Measurements from ENCODE around the gene NOM1.
A peak's percentile ranks its signal among the peaks of the same experiment; 100 is the strongest.
"Not testable (repeated sequence)": the region's sequence is repeated elsewhere in the genome, so short reads cannot be mapped to it uniquely, and the experiment has no call there.

The NOM1 gene

DNA sequence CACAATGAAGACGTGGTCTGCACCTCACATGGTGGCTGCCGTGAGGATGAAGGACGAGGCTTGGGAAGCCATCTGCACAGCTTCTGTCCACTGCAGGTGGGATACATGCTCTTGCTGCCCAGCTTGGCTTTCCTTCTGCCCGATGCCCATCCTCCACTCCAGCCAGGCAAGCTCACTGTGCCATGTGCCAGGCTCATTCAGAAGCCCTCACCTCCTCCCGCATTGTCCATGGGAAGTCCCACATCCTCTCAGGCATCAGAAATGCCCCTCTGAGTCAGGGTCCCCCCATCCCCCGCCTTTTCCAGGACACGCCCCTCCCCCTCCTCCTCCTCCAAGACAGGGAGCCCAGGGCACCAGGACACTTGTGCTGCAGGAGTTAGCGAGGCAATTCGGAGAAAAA is 4.6 kb upstream of the NOM1 start:
- TF ChIP-seq CTCF (IDR thresholded peaks at IDR 0.05) (no peak), ZFX (IDR thresholded peaks at IDR 0.05; ENCODE audit: borderline replicate concordance) (no peak)
- no peak overlapping the region for H3K27ac ChIP-seq

- 0 out of 2 replicates have a peak overlapping the region, but pooled peaks have one; percentile 10 for H3K27ac ChIP-seq
- no peak for TF ChIP-seq ZFX (IDR thresholded peaks at IDR 0.05; ENCODE audit: borderline replicate concordance)
- no peak for TF ChIP-seq CTCF (IDR thresholded peaks at IDR 0.05)
Observed at GRCh38 chr7:156947120-156947843, 2.2 kb upstream of the NOM1 start.

DNA sequence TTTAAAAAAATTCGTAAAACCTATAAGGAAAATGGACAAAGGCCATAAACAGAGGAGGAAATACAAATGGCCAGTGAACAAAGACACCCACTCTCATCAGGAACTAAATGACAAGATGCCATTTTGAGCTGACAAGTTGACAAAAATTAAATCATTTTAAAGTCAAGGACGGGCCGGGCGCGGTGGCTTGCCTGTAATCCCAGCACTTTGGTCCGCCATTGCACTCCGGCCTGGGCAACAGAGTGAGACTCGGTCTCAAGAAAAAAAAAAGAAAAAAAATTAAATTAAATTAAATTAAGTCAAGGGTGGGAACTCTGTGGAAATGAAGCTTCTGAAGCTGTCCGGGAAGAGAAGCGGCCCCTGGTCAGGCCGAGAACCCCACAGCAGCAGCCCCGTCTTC is 1.2 kb upstream of the NOM1 start:
- no peak overlapping the region for H3K27ac ChIP-seq
- TF ChIP-seq CTCF (IDR thresholded peaks at IDR 0.05) = no peak
- TF ChIP-seq ZFX (IDR thresholded peaks at IDR 0.05; ENCODE audit: borderline replicate concordance) = no peak

- H3K27ac ChIP-seq = peak overlapping the region; percentile 71
- TF ChIP-seq CTCF (IDR thresholded peaks at IDR 0.05) = no peak
- TF ChIP-seq ZFX (IDR thresholded peaks at IDR 0.05; ENCODE audit: borderline replicate concordance) = no peak
Observed at GRCh38 chr7:156950381-156950858, 908 bp downstream of the NOM1 start.

DNA sequence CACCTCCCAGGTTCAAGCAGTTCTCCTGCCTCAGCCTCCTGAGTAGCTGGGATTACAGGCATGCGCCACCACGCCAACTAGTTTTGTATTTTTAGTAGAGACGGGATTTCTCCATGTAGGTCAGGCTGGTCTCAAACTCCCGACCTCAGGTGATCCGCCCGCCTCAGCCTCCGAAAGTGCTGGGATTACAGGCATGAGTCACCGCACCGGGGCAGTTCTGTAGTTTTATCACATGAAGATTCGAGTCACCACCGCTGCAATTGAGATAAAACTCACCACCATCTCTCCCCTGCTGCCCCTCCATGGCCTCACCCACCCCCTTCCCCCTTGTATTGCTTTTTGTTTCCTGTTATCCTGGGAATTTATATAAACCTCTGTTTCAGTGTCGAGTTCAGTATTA is 3.7 kb downstream of the NOM1 start:
- H3K27ac ChIP-seq = not testable (repeated sequence)

- TF ChIP-seq ZFX (IDR thresholded peaks at IDR 0.05; ENCODE audit: borderline replicate concordance) = no peak
- no peak for TF ChIP-seq CTCF (IDR thresholded peaks at IDR 0.05)
- H3K27ac ChIP-seq = no peak overlapping the region
Observed at GRCh38 chr7:156954941-156955340, 5.4 kb downstream of the NOM1 start.

GRCh38 chr7:156956727-156957126 is 7.2 kb downstream of the NOM1 start:
- H3K27ac ChIP-seq = no peak overlapping the region
- TF ChIP-seq ZFX (IDR thresholded peaks at IDR 0.05; ENCODE audit: borderline replicate concordance) = no peak
- TF ChIP-seq CTCF (IDR thresholded peaks at IDR 0.05) = no peak

- H3K27ac ChIP-seq = no peak overlapping the region
- TF ChIP-seq CTCF (IDR thresholded peaks at IDR 0.05) (no peak), ZFX (IDR thresholded peaks at IDR 0.05; ENCODE audit: borderline replicate concordance) (no peak)
Observed at GRCh38 chr7:156962145-156962544, 12.6 kb downstream of the NOM1 start.
